GM18951 (cell line): ENCODE results near the gene PIP4K2A.
"Not testable (repeated sequence)": the region's sequence is repeated elsewhere in the genome, so short reads cannot be mapped to it uniquely, and the experiment has no call there.

Experiments
- POLR2A ChIP-seq: IDR thresholded peaks from 4 replicates; pipeline ENCODE4 v1.6.1; 2011; ENCODE audit warnings: mild to moderate bottlenecking; ENCODE audit not compliant: insufficient read length, insufficient read depth; ENCODE audit errors: extremely low read depth
- in situ Hi-C: fragments of 300-500 bp; cut with MboI; formaldehyde crosslinking; loops from one replicate; pipeline ENCODE4 v1.12.0; 2022; ENCODE audit warnings: low sequenced_read_pairs, mixed read lengths, inconsistent platforms; ENCODE audit not compliant: unreplicated experiment

PIP4K2A gene

DNA sequence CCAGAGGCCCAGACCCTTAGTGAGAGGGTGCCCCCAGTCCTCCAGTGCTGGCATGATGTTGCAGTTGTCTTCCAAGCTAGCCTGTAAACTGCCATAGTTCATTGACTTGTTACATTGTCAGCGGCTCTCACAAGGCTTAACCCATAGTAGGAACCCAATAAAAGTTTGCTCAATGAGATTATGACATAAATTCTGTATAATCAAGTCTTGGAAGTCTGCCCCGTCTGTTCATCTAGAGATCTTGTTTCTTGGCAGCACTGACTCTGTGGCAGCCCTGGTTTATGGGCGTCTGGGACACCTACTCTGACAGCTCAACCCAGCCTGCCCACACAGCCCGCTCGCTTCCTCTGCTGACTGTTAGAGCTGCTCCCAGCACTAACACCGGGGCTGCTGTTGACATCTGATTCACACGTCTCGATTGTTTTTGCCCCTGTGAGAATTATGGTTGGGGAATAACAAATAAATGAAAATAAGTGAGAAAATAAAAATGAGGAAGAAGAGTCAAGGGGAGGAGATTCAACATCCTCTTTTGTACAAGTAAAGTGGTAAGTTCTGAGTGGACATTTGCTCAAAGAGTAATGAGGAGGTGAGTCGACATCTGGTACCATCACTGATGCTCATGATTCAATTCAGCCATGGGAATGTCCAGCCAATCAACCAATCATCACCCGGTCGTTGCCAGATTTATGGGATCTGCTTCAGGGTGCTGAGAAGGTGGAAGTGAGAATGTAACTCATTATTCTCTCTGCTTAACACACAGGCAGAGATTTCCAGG is 208.3 kb downstream of the PIP4K2A start:
- in situ Hi-C loops: no loop called here
- TF ChIP-seq POLR2A: no peak

- no peak for TF ChIP-seq POLR2A
- in situ Hi-C loops: no loop called here
These were observed 209.6 kb downstream of the PIP4K2A start for GRCh38 chr10:22504766-22505165.

DNA sequence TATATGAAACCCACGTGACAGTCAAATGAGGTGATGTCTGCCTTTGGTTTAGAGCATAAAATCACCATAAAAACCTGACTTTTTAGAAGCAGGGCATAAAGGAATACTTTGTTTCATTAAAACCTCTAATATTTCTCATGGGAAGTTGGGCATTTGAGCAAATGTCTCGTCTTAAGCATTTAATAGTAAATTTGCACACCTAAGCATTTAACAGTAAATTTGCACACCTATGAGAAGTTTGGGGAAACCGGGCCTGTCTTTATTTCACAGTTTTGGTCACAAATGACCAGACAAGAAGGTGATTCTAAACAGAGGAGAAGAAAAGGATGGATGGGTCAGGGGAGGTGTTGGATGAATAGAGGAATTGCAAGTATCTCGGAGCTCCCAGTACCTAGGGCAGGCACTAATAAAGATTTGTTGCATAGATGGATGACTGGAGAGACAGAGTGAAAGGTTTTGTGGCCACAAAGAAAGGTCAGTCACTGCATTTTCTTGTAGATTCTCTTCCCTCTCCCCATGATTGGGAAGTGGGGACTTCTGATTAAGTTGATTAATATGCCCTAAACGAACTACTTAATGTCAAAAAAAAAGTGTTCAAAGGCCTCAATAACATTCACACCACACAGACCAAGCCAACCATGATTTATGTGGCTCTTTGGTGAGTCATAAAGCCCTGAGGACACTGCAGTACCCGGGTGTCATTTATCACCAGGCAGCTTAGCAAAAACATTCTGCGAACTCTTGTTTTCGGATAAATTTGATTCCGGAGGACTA is 210.9 kb downstream of the PIP4K2A start:
- TF ChIP-seq POLR2A: no peak
- in situ Hi-C loops: no loop called here

DNA sequence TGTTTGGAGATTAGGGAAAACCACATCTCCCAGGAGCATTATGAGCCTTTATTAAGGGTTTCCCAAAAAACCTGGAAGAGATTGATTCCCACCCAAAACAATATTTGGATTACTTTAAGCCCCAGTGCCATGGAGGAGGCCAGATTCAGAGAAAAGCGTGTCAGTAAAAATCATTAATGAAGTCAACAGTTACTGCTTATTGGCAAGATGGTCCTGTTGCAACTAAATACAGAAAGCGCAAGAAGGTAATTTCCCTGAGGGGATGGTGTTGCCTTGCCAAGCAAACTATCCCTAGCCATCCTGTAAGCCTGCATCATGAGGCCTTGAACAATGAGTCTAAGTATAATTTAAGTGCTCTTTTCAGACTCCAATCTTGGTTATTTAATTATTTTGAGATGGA is 212.5 kb downstream of the PIP4K2A start:
- in situ Hi-C loops: no loop called here
- TF ChIP-seq POLR2A: no peak

- in situ Hi-C loops: no loop called here
- TF ChIP-seq POLR2A: no peak
These were observed 213.0 kb downstream of the PIP4K2A start for GRCh38 chr10:22501413-22501812.

DNA sequence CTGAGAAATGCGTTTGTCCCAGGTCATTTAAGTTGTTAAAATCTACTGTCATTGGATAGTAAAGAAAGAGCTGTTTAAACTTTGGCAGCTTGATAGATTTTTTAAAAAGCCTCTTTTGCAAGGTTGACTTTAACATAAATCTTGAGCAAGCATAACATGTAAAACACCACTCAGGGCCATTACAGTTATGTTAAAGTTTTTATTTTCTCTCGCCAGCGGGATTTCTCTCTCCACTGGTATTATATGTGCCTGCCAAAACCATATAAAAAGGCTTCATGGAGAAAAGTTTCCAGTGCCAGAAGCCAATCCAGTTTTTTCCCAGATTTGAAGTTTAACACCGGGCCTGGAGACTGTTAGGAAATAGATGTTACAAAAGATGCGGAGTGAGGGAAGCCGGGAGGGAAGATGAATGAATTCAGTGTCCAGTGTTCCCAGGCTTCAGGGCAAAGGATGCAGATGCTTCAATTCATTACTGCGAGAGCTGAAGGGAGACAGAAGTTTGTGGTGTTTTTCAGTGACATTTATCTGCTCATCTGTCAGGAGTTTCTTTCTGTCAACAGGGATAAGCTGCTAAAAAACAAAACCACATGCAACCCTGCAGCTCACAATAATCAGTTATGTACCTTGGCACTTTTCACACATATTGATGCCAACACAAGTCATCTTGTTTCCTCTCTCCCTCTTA is 213.6 kb downstream of the PIP4K2A start:
- no peak for TF ChIP-seq POLR2A

DNA sequence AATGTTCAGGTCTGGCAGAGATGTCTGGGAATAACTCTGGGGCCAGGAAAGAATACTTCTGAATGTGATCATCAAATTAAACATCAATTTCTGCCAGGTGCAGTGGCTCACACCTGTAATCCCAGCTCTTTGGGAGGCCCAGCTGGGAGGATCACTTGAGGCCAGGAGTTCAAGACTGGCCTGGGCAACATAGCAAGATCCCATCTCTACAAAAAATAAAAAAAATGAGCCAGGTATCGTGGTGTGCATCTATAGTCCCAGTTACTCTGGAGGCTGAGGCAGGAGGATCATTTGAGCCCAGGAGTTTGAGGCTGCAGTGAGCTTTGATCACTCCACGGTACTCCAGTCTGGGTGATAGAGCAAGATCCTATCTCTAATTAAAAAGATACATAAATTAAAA is 214.4 kb downstream of the PIP4K2A start:
- in situ Hi-C loops: not testable (repeated sequence)

More for the DNA sequence above, 213.6 kb downstream of the PIP4K2A start:
- in situ Hi-C loops: no loop called here

GRCh38 chr10:22495396-22495795 is 219.0 kb downstream of the PIP4K2A start:
- TF ChIP-seq POLR2A: no peak
- in situ Hi-C loops: no loop called here

DNA sequence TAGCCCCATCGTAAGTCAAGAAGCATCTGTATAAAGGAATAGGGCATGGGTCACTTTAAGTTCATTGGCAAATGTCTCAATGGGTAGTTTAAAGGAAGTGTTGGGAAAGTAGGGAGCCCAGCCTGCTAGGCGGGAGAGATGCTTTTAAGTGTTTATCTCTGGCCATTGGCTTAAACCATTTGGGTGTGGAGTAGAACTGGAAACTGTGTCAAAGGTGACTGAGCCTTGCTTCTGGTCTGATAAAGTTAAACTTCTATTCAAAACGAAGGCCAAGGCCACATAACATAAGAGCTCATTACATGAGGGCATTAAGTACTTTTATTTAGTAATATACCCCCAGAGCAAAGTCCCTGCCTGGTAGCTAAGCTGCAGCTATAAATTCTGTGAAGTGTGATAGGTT is 220.4 kb downstream of the PIP4K2A start:
- in situ Hi-C loops: no loop called here
- no peak for TF ChIP-seq POLR2A

DNA sequence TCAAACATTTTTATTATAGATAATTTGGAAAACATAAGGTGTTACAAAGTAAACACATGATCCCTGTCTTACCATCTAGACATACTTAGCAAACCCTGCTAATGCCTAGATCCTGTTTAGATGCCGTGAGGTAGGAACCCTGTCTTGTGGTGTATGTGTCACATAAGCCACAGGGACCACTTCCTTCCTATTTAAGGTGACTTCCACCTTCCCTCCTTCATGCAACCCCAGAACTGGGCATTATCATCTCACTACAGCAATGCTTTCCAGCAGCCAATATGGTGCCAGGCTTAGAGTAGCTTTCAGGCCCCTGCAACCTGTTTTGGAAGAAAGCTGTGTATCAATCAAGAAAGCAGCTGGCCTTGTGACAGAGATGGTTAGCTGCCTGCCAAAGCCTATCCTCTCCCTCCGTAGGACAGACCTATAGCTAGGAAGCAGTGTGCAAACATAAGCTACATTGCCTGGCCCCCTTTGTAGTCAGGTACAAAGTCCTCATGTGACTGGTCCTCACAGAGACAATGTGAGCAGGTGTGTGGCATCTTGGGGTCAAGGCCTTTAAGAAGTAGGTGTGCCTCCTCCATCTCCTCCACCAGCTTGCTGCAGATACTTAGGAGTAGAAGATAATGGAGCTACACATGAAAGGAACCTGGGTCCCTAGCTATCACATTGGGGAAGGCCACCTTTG is 222.3 kb downstream of the PIP4K2A start:
- in situ Hi-C loops: no loop called here
- TF ChIP-seq POLR2A: no peak

- TF ChIP-seq POLR2A: no peak
These were observed 222.9 kb downstream of the PIP4K2A start for GRCh38 chr10:22491480-22491879.

GRCh38 chr10:22489975-22490374 is 224.4 kb downstream of the PIP4K2A start:
- TF ChIP-seq POLR2A: no peak
- in situ Hi-C loops: no loop called here

More at GRCh38 chr10:22491480-22491879, 222.9 kb downstream of the PIP4K2A start:
- in situ Hi-C loops: no loop called here

GRCh38 chr10:22489467-22489866 is 224.9 kb downstream of the PIP4K2A start:
- no peak for TF ChIP-seq POLR2A
- in situ Hi-C loops: no loop called here

DNA sequence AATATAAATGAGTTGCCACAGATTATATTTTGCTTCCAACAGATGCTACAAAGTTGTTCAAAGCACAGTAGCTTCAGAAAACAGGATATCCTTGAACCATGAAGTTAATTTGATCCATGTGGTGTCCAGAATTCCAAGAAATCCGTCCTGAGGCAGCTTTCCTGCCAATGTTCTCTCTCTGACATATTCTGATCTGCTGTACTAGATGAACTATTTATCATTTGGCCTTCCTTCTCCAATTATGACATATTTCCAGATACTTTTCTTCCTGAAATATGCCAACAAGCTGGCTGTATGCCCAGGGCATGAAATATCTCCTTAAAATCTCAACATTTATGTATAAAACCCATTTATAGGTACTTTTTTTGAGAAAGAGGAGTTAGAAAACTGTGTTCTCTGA is 227.9 kb downstream of the PIP4K2A start:
- in situ Hi-C loops: no loop called here
- TF ChIP-seq POLR2A: no peak
